ENCODE results near the gene SUSD3. TPM values are rescaled to one million over a fixed set of nuclear protein-coding genes. Genes with fewer than 3 reads are reported as not detected.

SUSD3 gene
- total RNA-seq, 1 donor from 2014 or later, result 0.26 TPM

- FAIRE-seq, result no peak
- no peak for DNase-seq (ENCODE audit: low read depth)
- Histone ChIP-seq H3K4me3 (ENCODE audit: low read depth, low read length) (no peak overlapping the region), H3K27me3 (ENCODE audit: control insufficient read depth, insufficient read depth, low read length) (no peaks in the 10 kb centered on the region), H3K36me3 (ENCODE audit: control insufficient read depth, insufficient read depth, low read length) (no peaks in the 10 kb centered on the region)
- no peak for TF ChIP-seq CTCF (IDR thresholded peaks at IDR 0.05; ENCODE audit: insufficient read depth, low read length, severe bottlenecking)
Observed at GRCh38 chr9:93091056-93091452, 32.6 kb downstream of the SUSD3 start.

- DNase-seq (ENCODE audit: low read depth), result peak; percentile 85
- H3K4me3 ChIP-seq (ENCODE audit: low read depth, low read length), result no peak overlapping the region
- H3K27me3 ChIP-seq (ENCODE audit: control insufficient read depth, insufficient read depth, low read length), result no peaks in the 10 kb centered on the region
- no peak for TF ChIP-seq CTCF (IDR thresholded peaks at IDR 0.05; ENCODE audit: insufficient read depth, low read length, severe bottlenecking)
- H3K36me3 ChIP-seq (ENCODE audit: control insufficient read depth, insufficient read depth, low read length), result no peaks in the 10 kb centered on the region
- no peak for FAIRE-seq
Observed at GRCh38 chr9:93091453-93092081, 33.1 kb downstream of the SUSD3 start.

GRCh38 chr9:93092251-93092991 lies 33.9 kb downstream of the SUSD3 start:
- no peak for FAIRE-seq
- H3K27me3 ChIP-seq (ENCODE audit: control insufficient read depth, insufficient read depth, low read length), result no peaks in the 10 kb centered on the region
- H3K4me3 ChIP-seq (ENCODE audit: low read depth, low read length), result no peak overlapping the region
- no peaks in the 10 kb centered on the region for H3K36me3 ChIP-seq (ENCODE audit: control insufficient read depth, insufficient read depth, low read length)
- TF ChIP-seq CTCF (IDR thresholded peaks at IDR 0.05; ENCODE audit: insufficient read depth, low read length, severe bottlenecking), result no peak
- no peak for DNase-seq (ENCODE audit: low read depth)

- no peaks in the 10 kb centered on the region for H3K36me3 ChIP-seq (ENCODE audit: control insufficient read depth, insufficient read depth, low read length)
- no peak overlapping the region for H3K4me3 ChIP-seq (ENCODE audit: low read depth, low read length)
- TF ChIP-seq CTCF (IDR thresholded peaks at IDR 0.05; ENCODE audit: insufficient read depth, low read length, severe bottlenecking), result no peak
- DNase-seq (ENCODE audit: low read depth), result no peak
- no peaks in the 10 kb centered on the region for H3K27me3 ChIP-seq (ENCODE audit: control insufficient read depth, insufficient read depth, low read length)
- no peak for FAIRE-seq
Observed at GRCh38 chr9:93093127-93093876, 34.8 kb downstream of the SUSD3 start.

- Histone ChIP-seq H3K36me3 (ENCODE audit: control insufficient read depth, insufficient read depth, low read length) (no peaks in the 10 kb centered on the region), H3K27me3 (ENCODE audit: control insufficient read depth, insufficient read depth, low read length) (no peaks in the 10 kb centered on the region), H3K4me3 (ENCODE audit: low read depth, low read length) (no peak overlapping the region)
- no peak for TF ChIP-seq CTCF (IDR thresholded peaks at IDR 0.05; ENCODE audit: insufficient read depth, low read length, severe bottlenecking)
- DNase-seq (ENCODE audit: low read depth), result no peak
- no peak for FAIRE-seq
Observed at GRCh38 chr9:93093877-93094657, 35.6 kb downstream of the SUSD3 start.
